HepG2 (cell line): ENCODE data around the gene ZBTB18. TPM values are rescaled to one million over a fixed set of nuclear protein-coding genes. Genes with fewer than 3 reads are reported as not detected.

Source experiments
- CBFB ChIP-seq: sonication (generic); formaldehyde crosslinking; IDR thresholded peaks from 2 replicates; pipeline ENCODE4 v1.4.0; 2020; ENCODE audit warnings: missing genetic modification reagents
- ELF3 ChIP-seq: IDR thresholded peaks from 2 replicates; pipeline ENCODE4 v1.6.1; 2016; ENCODE audit warnings: missing genetic modification reagents, missing compliant biosample characterization
- ISL2 ChIP-seq: sonication (generic); formaldehyde crosslinking; IDR thresholded peaks from 2 replicates; pipeline ENCODE4 v1.5.0; 2020; ENCODE audit warnings: missing genetic modification reagents
- MATR3 ChIP-seq: sonication (generic); formaldehyde crosslinking; IDR thresholded peaks from 2 replicates; pipeline ENCODE4 v1.4.0; 2020; ENCODE audit warnings: missing genetic modification reagents
- MIER3 ChIP-seq: IDR thresholded peaks from 2 replicates; pipeline ENCODE4 v1.6.1; 2016; ENCODE audit warnings: missing compliant biosample characterization, borderline replicate concordance
- NONO ChIP-seq, 2 experiments: fragments of 450-650 bp in 1 of 2; sonication (generic) in 1 of 2; formaldehyde crosslinking in 1 of 2; IDR thresholded peaks in 1 of 2; conservative IDR thresholded peaks in 1 of 2; 2 replicates each; pipeline versions ENCODE4 v1.6.1 to v1.8.0; 2017 to 2022; ENCODE audit warnings: mild to moderate bottlenecking in 1 of 2, missing genetic modification reagents in 1 of 2, moderate library complexity in 1 of 2
- SIX1 ChIP-seq: sonication (generic); formaldehyde crosslinking; IDR thresholded peaks from 2 replicates; pipeline ENCODE4 v1.4.0; 2020; ENCODE audit warnings: missing genetic modification reagents, borderline replicate concordance
- TOE1 ChIP-seq: sonication (generic); formaldehyde crosslinking; IDR thresholded peaks from 2 replicates; pipeline ENCODE4 v1.4.0; 2020; ENCODE audit warnings: mild to moderate bottlenecking, missing genetic modification reagents
- ZFY ChIP-seq: sonication (generic); formaldehyde crosslinking; IDR thresholded peaks from 2 replicates; pipeline ENCODE4 v1.4.0; 2020; ENCODE audit warnings: missing genetic modification reagents
- ZKSCAN1 ChIP-seq: fragments of 150-350 bp; IDR thresholded peaks from 2 replicates; pipeline ENCODE4 v1.6.1; 2014; ENCODE audit warnings: low read length
- ZNF136 ChIP-seq: sonication (generic); formaldehyde crosslinking; IDR thresholded peaks from 2 replicates; pipeline ENCODE4 v1.8.1; 2022; ENCODE audit warnings: low read depth, mild to moderate bottlenecking, moderate library complexity, missing genetic modification reagents
- ZNF407 ChIP-seq: sonication (generic); formaldehyde crosslinking; IDR thresholded peaks from one replicate; pipeline ENCODE4 v1.5.1; 2020; ENCODE audit warnings: mild to moderate bottlenecking, missing genetic modification reagents; ENCODE audit errors: not compliant biosample characterization
- ZNF430 ChIP-seq: sonication (generic); formaldehyde crosslinking; IDR thresholded peaks from 2 replicates; pipeline ENCODE4 v1.9.0; 2021; ENCODE audit warnings: mild to moderate bottlenecking, missing genetic modification reagents
- ZNF547 ChIP-seq: sonication (generic); formaldehyde crosslinking; IDR thresholded peaks from 2 replicates; pipeline ENCODE4 v1.5.1; 2020; ENCODE audit warnings: mild to moderate bottlenecking, missing genetic modification reagents
- ZNF557 ChIP-seq: sonication (generic); formaldehyde crosslinking; IDR thresholded peaks from 2 replicates; pipeline ENCODE4 v1.4.0; 2020; ENCODE audit warnings: missing genetic modification reagents
- ZSCAN22 ChIP-seq: sonication (generic); formaldehyde crosslinking; IDR thresholded peaks from 2 replicates; pipeline ENCODE4 v1.4.0; 2020; ENCODE audit warnings: mild to moderate bottlenecking, missing genetic modification reagents
- ZZZ3 ChIP-seq: sonication (generic); formaldehyde crosslinking; IDR thresholded peaks from 2 replicates; pipeline ENCODE4 v1.4.0; 2020; ENCODE audit warnings: missing genetic modification reagents, mild to moderate bottlenecking, borderline replicate concordance
- polyA plus RNA-seq, 8 experiments: library from polyadenylated mRNA; depleted of rRNA in 3 of 8; stranded (reverse) in 7 of 8; unstranded in 1 of 8; fragments of >200 nt; fragmentation: Illumina TruSeq in 4 of 8; extraction: Trizol in 4 of 8; gene quantifications; 2 replicates each; pipeline versions ENCODE4 v1.2.1 to v1.2.3, GENCODE V29; 2011 to 2016; ENCODE audit warnings: low read depth in 4 of 8, missing spikeins in 1 of 8, mixed read lengths in 1 of 8; ENCODE audit not compliant: insufficient read depth in 1 of 8
- total RNA-seq, 5 experiments: library from RNA; depleted of rRNA; stranded (reverse); fragments of >200 nt; fragmentation: Illumina TruSeq; extraction: Trizol; gene quantifications; 2 replicates each; pipeline ENCODE4 v1.2.3, GENCODE V29; 2016; ENCODE audit warnings: low read depth in 1 of 5
- TF ChIP-seq, protein P1 (sequence below): sonication (generic); formaldehyde crosslinking; IDR thresholded peaks from 2 replicates; pipeline ENCODE4 v1.8.0; 2023; ENCODE audit warnings: mild to moderate bottlenecking, missing genetic modification reagents
- TF ChIP-seq, protein P2 (sequence below): IDR thresholded peaks from 2 replicates; pipeline ENCODE4 v1.6.1; 2016; ENCODE audit warnings: low read depth
- TF ChIP-seq, protein P3 (sequence below): sonication (generic); formaldehyde crosslinking; IDR thresholded peaks from 2 replicates; pipeline ENCODE4 v1.4.0; 2020; ENCODE audit warnings: mild to moderate bottlenecking, missing genetic modification reagents

The ZBTB18 gene
- total and polyA plus RNA-seq, 2 of the 13 experiments (the other 11 are each of a cell fraction or from before 2014, with no cell fraction given): 3.1 to 4.3 TPM

DNA sequence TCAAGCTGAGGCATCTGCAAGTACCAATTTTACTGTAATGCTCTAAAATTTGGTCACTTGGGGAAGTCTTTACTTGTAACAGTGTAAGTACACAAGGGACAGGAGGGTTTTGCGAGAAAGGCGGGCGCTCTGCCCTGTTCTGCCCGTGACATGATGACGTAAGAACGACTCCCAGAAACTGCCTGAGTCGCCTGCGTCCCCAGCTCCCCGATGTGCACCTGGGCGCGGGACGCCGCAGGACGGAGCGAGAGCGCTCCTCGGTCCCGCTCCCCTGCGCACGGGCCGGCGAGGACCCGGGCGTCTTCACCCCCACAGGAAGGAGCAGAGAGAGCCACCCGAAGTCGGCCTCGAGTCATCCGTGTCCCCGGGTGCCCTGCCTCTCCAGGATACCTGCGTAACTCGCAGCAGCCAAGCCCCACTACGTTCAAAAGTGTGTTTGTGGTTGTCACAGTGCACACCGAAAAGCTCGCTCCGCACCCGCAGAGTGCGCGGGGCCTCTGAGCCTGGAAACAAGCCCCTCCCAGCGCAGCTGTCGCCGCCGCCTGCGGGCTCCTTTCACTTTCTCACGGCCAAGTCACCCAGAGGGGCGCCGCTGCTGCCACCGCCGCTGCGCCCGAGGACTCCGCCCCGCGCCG, 3.3 kb upstream of the ZBTB18 start (continued):
- TF ChIP-seq, protein P1, sequence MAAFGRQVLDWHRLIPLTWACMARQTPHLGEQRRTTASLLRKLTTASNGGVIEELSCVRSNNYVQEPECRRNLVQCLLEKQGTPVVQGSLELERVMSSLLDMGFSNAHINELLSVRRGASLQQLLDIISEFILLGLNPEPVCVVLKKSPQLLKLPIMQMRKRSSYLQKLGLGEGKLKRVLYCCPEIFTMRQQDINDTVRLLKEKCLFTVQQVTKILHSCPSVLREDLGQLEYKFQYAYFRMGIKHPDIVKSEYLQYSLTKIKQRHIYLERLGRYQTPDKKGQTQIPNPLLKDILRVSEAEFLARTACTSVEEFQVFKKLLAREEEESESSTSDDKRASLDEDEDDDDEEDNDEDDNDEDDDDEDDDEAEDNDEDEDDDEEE (CRISPR knock-in tag): no peak
- peak; percentile 62; the same call in 1 of the 2 replicates for TF ChIP-seq ZNF547 (CRISPR knock-in tag)
- no peak for TF ChIP-seq ZNF430 (CRISPR knock-in tag)
- TF ChIP-seq SIX1 (CRISPR knock-in tag): no peak
- TF ChIP-seq MIER3 (CRISPR knock-in tag): no peak
- TF ChIP-seq ZNF136 (CRISPR knock-in tag): no peak
- no peak for TF ChIP-seq ZZZ3
- no peak for TF ChIP-seq ZKSCAN1
- no peak for TF ChIP-seq NONO (IDR thresholded peaks at IDR 0.05)
- TF ChIP-seq NONO (CRISPR knock-in tag; conservative IDR thresholded peaks at IDR 0.05): peak; percentile 64
- no peak for TF ChIP-seq MATR3
- TF ChIP-seq TOE1 (CRISPR knock-in tag): no peak
- TF ChIP-seq, protein P2, sequence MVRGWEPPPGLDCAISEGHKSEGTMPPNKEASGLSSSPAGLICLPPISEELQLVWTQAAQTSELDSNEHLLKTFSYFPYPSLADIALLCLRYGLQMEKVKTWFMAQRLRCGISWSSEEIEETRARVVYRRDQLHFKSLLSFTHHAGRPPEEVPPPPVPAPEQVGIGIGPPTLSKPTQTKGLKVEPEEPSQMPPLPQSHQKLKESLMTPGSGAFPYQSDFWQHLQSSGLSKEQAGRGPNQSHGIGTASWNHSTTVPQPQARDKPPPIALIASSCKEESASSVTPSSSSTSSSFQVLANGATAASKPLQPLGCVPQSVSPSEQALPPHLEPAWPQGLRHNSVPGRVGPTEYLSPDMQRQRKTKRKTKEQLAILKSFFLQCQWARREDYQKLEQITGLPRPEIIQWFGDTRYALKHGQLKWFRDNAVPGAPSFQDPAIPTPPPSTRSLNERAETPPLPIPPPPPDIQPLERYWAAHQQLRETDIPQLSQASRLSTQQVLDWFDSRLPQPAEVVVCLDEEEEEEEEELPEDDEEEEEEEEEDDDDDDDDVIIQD (CRISPR knock-in tag): no peak
- TF ChIP-seq CBFB (CRISPR knock-in tag): no peak
- TF ChIP-seq ZFY (CRISPR knock-in tag): peak; percentile 73
- TF ChIP-seq ZNF557 (CRISPR knock-in tag): no peak
- no peak for TF ChIP-seq ISL2 (CRISPR knock-in tag)
- no peak for TF ChIP-seq ZSCAN22 (CRISPR knock-in tag)
- TF ChIP-seq, protein P3, sequence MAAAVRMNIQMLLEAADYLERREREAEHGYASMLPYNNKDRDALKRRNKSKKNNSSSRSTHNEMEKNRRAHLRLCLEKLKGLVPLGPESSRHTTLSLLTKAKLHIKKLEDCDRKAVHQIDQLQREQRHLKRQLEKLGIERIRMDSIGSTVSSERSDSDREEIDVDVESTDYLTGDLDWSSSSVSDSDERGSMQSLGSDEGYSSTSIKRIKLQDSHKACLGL (CRISPR knock-in tag): peak; percentile 53; the same call in 1 of the 2 replicates
- peak; percentile 67 for TF ChIP-seq ZNF407 (CRISPR knock-in tag)
- no peak for TF ChIP-seq ELF3 (CRISPR knock-in tag)
